ENCODE measurements around the gene SPDYE6.

- no peak for TF ChIP-seq CTCF (IDR thresholded peaks at IDR 0.05; ENCODE audit: insufficient read depth, low read length, poor library complexity, severe bottlenecking)
- no peak for TF ChIP-seq EZH2phosphoT487 (conservative IDR thresholded peaks at IDR 0.05; ENCODE audit: low read length)
These were observed 47.3 kb upstream of the SPDYE6 start for GRCh38 chr7:102403563-102403962.

Measured in SU-DHL-6 (cell line).